ENCODE results near the gene KDSR.

Gene KDSR

GRCh38 chr18:63303547-63303946 is 63.5 kb downstream of the KDSR start:
- no peak for DNase-seq

GRCh38 chr18:63302636-63303405 is 64.2 kb downstream of the KDSR start:
- no peak for DNase-seq

DNA sequence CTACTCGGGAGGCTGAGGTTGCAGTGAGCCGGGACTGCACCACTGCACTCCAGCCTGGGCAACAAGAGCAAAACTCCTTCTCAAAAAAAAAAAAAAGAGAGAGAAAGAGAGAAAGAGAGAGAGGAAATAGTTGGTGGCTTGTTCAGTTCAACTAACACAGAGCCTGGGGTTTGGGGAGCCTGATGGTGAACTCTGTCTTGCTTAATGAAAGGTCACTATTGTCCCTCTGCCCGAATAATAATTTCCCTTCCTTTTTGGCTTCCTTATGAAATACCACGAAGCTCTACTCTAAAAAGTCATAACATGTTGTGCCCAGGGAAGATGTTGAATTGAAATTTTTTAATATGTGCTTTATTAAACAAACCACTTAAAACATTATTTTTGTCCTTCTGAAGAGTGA is 64.8 kb downstream of the KDSR start:
- no peak for DNase-seq

- no peak for DNase-seq
Measured at GRCh38 chr18:63301434-63301833, 65.6 kb downstream of the KDSR start.

GRCh38 chr18:63299837-63300745 is 66.9 kb downstream of the KDSR start:
- no peak for DNase-seq

GRCh38 chr18:63298400-63299365 is 68.3 kb downstream of the KDSR start:
- peak in 1 of 2 donors; percentile 31 for DNase-seq

GRCh38 chr18:63297687-63298399 is 69.2 kb downstream of the KDSR start:
- DNase-seq: no peak

DNA sequence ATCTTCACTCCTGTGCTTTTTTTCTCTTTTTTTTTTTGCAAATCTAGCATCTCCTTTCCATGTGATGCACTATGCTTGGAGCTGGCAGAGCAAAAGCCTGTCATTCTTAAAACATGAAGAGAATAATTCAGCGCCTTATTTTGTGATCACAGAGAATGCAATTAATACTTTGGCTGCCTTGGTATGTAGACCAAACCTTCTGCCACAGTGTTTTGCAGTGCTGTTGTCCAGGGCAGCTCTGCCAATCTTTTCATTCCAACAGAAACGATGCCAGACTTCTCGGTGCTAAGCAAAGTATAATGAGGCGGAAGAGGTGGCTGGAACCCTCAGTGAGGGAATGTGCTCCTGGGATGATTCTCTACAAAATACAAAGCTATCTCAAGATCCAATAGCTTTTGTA is 73.1 kb downstream of the KDSR start:
- no peak for DNase-seq

DNA sequence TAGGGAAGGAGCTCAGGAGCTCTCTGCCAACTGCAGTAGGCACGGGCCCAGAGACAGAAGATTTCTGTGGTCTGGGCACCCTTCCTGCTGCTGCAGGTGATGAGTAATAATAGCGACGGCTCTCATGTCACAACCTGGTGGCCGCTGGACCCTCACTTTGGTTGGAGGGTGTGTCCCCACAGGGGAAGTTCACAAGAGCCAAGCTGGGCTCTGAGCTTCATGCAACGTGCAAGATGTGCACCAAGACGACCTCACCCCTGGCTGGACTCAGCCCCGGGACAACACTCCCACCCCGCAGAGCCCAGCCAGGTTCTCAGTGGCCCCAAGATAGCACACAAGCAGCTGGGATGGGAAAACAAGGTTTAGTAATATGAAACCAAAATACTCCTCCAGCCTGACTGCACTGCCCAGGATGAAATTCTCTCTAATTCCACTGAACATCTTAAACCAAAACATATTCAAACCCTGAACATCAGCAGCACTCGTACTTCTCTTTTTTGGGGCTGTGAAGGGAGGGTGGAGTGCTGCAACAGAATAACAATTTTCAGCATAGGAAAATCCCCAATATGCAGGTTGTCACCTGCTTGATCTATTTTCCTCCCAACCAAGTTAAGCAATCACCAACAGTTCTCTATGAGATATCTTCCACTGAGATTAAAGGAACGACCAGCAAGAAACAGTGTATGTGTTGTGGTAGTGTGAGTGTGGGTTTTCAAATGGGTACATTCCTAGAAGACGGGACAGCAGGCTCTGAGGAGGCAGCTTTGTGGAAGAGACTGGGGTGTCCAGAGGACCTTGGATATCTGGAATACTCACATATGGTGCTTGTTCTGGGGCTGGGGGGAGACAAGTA is 73.9 kb downstream of the KDSR start:
- peak in 1 of 2 donors; percentile 23 for DNase-seq

DNA sequence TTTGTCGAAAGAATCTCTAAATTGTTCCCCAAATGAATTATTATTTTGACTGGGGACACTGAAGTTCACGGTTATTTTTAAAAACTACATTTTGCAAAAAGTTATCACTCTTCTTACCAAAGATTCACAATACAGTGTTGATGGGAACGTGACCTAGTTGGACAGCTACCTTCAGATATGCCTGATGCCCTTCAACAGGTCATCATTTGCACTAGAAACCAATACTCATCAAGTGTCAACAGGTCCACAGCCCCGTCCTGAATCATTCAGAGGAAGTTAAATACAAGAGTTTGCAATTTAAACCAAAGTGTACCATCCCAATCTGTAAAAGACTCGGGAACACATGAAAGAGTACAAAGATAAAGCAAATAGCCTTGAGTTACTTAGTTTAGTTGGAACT is 75.7 kb downstream of the KDSR start:
- DNase-seq: no peak

GRCh38 chr18:63290821-63291200 is 76.2 kb downstream of the KDSR start:
- no peak for DNase-seq

DNA sequence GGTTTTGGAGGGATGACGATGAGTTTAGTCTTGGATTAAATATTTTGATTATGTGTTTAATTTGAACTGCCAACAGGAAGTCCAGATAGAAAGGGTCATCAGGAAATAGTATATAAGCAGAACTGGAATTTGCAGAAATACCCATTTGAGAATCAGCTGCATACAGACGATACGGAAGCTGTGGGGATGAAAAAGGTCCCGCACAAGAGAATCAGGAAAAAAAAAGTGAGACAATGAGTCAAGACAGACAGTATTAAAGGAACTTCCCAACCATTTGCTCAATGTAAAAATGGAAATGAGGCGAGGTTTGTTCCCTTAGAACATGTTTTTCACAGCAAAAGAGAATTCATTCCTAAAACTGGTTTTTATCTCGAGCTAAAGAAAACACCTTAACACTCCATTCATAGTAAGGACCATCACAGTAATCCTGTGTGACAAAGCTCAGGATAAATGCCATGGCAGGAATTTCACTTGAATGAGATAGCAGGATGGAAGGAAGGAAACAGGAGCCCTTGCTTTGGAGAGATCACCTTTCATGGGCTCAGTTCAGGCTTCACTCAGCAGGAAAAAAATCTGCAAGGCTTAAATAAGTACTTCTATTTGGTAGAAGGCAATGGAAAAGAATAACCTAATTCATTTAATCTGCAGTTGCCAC is 76.7 kb downstream of the KDSR start:
- no peak for DNase-seq

GRCh38 chr18:63288311-63288710 is 78.7 kb downstream of the KDSR start:
- no peak for DNase-seq

DNA sequence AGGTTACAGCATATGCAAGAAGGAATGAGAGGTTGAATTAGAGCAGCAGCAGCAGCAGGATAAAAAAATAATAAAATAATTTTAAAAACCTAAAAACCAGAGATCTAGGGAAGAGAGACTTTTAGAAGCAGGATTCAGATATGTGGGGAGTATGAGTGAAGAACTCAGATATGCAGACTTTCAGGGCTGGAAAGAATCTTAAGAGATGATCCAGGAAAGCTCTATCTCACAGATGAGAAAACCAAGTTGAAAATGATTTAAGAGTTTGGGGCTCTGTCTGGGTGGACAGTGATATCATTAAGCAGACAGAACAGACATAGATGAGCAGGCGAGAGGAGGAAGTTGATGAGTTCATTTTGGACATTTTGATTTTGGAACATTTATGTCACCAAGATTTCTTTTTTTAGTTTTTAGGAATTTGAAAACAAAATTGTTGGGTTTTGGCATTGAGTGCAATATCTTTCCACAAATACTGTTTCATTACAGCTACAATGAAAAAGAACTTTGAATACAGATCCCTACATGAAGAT is 79.2 kb downstream of the KDSR start:
- peak in 1 of 2 donors; percentile 32 for DNase-seq

GRCh38 chr18:63286926-63287325 is 80.1 kb downstream of the KDSR start:
- no peak for DNase-seq

GRCh38 chr18:63284827-63285733 is 81.9 kb downstream of the KDSR start:
- DNase-seq: no peak

GRCh38 chr18:63284173-63284799 is 82.7 kb downstream of the KDSR start:
- no peak for DNase-seq

DNA sequence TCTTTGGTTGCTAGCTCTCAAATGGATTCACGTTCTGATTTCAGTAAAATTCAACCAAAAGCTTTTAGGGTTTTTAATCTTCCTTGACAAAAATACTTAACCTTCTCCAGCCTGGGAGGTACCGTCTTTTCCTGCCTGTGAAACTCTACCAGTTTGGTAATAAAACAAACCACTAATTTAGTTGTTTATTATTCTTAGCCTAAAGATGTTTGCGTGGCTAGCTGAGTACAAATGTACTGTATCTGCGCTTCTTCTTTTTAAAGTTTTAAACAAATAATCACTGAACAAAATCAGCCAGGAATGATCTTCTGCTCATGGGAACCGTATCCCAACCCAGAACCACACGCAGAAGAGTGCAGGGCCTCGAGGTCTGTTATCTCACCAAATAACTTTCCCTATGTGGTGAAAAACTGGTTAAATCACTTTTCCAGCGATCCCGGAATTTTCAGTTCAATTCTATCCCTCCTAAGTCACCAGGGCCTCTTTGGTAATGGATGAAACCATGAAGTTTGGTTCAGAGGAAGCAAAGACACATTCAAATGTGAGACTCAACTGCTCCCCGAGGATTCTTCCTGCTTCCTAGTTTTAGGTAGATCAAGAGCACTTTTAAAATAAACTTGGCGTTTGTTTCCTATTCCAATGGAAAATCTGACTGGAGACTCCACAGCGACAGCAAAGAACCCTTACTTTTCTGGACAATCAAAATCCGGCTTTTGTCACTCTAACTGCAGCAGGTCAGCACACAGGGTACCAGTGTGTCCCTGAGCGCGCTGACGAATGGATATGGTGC is 83.5 kb downstream of the KDSR start:
- no peak for DNase-seq

Measured in bone marrow (tissue), 2 donors.